Astrocyte of the cerebellum (primary cell): ENCODE results near the gene AGAP1.

ENCODE experiments used
- DNase-seq: peaks from one replicate; pipeline ENCODE4 v3.0.0-alpha.2; 2011; ENCODE audit warnings: low read depth
- H3K4me3 ChIP-seq: 2 replicates; pipeline ENCODE4 v1.5.1; 2011; ENCODE audit warnings: mild to moderate bottlenecking, low read depth, low read length, moderate library complexity
- in situ Hi-C: cut with HindIII; loops from 2 replicates; pipeline ENCODE4 v1.10.0; 2017; ENCODE audit warnings: low sequenced_read_pairs
- TF ChIP-seq, protein P1 (sequence below): IDR thresholded peaks from 2 replicates; pipeline ENCODE4 v1.5.1; 2012; ENCODE audit warnings: low read length, low read depth, moderate library complexity, mild to moderate bottlenecking; ENCODE audit errors: missing control alignments

AGAP1 gene

DNA sequence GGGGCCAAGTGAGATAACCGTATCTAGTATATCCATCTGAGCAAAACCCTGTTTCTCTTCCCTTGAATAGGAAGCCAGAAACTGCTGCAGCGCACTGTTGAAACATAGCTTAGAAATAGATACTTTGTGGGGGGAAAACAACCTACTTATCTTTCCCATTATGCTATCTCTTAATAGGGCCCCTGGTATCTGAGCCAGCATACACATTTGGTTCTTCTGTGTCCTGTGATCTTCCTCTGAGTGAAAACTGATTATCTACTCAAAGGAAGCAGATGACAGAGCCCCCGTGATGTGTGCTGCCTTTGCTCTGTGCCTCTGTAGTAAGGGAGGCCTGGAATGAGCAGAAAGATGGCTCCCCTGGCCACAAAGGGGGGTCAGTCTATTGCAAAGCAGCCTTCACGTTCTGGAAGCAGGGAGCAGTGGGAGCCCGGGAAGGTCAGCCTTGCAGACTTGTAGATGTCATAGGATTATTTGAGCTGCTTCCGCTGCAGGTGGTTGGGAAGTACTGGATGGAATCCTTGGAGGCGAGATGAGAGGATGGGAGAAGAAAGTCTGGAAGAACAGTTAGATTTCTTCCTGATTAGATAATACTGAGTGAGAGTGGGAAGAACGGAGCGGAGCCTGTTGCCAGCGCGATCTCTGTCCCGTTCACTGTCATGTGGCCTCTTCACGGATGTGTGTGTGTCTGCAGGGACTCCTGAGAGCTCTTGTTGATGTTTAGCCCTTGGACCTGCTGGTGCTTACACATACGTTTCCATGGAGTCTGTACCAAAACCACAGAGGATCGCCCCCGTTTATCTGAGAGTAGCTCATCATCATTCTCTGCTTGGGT lies 150.1 kb downstream of the AGAP1 start:
- in situ Hi-C loops, result loop anchor here (10.0 kb wide), 1 partner anchor 499 kb away; no protein-coding TSS in a partner anchor
- no peak for DNase-seq
- H3K4me3 ChIP-seq, result no peak overlapping the region
- TF ChIP-seq, protein P1, sequence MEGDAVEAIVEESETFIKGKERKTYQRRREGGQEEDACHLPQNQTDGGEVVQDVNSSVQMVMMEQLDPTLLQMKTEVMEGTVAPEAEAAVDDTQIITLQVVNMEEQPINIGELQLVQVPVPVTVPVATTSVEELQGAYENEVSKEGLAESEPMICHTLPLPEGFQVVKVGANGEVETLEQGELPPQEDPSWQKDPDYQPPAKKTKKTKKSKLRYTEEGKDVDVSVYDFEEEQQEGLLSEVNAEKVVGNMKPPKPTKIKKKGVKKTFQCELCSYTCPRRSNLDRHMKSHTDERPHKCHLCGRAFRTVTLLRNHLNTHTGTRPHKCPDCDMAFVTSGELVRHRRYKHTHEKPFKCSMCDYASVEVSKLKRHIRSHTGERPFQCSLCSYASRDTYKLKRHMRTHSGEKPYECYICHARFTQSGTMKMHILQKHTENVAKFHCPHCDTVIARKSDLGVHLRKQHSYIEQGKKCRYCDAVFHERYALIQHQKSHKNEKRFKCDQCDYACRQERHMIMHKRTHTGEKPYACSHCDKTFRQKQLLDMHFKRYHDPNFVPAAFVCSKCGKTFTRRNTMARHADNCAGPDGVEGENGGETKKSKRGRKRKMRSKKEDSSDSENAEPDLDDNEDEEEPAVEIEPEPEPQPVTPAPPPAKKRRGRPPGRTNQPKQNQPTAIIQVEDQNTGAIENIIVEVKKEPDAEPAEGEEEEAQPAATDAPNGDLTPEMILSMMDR, result no peak

GRCh38 chr2:235647264-235647663 lies 153.4 kb downstream of the AGAP1 start:
- in situ Hi-C loops, result loop anchor here (5.0 to 10.0 kb wide), 2 partner anchors 95 to 502 kb away; no protein-coding TSS in a partner anchor
- H3K4me3 ChIP-seq, result no peak overlapping the region
- DNase-seq, result no peak
- TF ChIP-seq, protein P1, result no peak

DNA sequence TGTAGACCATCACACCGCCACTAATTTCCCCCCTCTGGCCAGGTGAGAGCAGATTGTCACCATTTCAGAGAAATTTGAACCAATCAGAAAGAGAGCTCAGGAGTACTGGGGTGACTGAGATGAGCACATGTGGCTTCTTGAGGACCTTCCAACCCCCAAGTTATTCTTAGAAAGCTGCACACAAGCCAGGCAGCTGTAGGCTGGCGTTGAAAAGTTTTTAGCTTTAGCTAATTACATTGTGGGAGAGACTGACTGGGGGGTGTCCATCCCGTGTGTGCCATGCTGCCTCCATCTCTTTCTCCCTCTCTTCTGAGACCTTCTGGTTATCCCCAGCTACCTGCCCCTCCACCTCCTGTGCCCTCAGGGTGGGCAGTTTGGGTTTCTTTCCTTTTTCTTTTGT lies 154.0 kb downstream of the AGAP1 start:
- no peak for DNase-seq
- H3K4me3 ChIP-seq, result no peak overlapping the region
- TF ChIP-seq, protein P1, result no peak
- in situ Hi-C loops, result loop anchor here (5.0 to 10.0 kb wide), 2 partner anchors 96 to 503 kb away; no protein-coding TSS in a partner anchor

GRCh38 chr2:235649418-235649817 lies 155.6 kb downstream of the AGAP1 start:
- TF ChIP-seq, protein P1, result no peak
- DNase-seq, result no peak
- in situ Hi-C loops, result loop anchor here (5.0 to 10.0 kb wide), 2 partner anchors 97 to 505 kb away; no protein-coding TSS in a partner anchor
- H3K4me3 ChIP-seq, result no peak overlapping the region

DNA sequence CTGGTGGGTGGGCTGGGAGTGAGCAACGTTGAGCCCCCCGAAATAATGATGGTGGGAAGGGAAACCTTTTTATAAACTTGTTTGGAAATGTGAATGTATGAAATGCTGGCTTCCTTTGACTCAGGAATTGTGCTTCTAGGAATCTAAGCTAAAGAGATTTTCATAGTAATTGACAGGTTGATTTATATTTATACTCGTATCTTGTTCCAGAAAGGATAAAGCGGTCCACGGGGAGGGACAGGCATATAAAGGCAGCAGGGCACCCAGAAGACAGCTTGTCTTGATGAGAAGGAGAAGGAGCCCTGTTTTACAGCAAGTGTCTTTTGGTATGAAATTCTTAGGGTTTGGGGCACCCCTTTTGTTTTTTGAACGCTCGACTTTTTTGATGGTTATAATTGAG lies 157.8 kb downstream of the AGAP1 start:
- DNase-seq, result no peak
- H3K4me3 ChIP-seq, result no peak overlapping the region
- TF ChIP-seq, protein P1, result no peak
- in situ Hi-C loops, result no loop called here

DNA sequence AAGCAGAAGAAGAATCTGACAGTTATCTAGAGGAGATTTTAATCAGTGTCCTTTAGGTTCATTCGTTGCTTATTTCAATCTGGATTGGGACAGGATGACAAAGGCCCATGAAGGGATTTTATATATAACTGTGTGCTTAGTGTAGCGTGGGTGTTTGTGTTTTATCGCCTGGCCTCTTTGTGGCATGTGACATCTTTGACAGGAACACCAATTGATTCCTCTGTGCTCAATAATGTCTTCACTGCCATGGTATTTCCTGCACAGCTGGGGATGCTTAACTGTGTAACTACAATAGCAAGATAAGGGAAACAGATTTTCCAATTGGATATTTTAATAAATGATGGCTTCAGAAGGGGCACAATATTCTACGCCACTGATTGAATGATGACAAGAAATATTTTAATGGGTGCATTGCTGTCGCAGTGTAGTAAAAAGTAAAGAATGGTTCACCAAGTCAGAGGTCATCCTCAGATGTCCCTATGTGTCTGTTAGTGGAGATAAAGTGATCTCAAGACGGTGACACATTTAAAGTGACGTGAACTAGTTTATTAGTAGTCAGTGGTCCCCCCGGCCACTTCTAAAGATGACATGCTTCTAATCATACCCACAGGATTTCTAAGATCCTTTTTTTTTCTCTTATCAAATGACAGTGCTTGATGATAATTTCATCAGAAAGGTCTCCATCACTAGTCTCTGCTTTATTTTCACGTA lies 160.4 kb downstream of the AGAP1 start:
- no peak for DNase-seq
- no peak overlapping the region for H3K4me3 ChIP-seq
- in situ Hi-C loops, result no loop called here
- TF ChIP-seq, protein P1, result no peak
